ENCODE measurements around the gene GFRA4.
A peak's percentile ranks its signal among the peaks of the same experiment; 100 is the strongest.

Gene GFRA4, protein sequence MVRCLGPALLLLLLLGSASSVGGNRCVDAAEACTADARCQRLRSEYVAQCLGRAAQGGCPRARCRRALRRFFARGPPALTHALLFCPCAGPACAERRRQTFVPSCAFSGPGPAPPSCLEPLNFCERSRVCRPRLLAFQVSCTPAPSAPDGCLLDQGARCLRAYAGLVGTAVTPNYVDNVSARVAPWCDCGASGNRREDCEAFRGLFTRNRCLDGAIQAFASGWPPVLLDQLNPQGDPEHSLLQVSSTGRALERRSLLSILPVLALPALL

GRCh38 chr20:3663031-3663701, at the start of gene GFRA4:
Gene GFRA4, minus strand, starts transcription at chr20:3663399. Its CDS starts 0 bp downstream, at chr20:3663399.
- DNase-seq (ENCODE audit: low spot score), result no peak

DNA sequence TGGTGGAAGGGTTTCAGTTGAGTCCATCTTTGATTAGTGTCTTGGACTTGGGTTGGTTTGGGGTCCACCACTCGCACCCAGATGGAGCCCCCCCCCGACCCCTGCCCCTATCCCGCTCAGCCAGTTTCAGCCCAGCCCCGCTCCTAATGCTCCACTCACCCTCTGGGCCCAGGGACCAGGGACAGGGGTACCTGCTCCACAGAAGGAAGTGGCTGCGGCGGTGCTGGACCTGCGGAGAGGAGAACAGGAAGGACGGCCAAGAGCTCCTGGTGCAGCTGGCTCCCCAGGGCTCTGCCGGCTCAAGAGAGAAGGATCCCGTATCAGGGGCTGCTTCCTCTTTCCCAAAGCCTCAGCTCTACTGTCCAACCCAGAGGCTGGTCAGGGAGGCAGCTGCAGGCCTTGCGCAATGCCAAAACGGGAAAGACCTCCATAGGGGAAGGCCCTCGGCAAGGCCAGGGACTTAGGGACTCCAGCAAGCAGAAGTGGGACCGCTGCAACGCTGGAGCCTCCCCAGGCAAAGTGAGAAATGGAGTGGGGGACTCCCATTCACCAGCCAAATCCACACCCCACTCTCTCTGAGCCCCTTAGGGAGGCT, 49.2 kb upstream of the GFRA4 start, which contains the start of gene SIGLEC1:
Gene SIGLEC1 (minus strand): TSS at position 322 of the 595 bp plus-strand sequence. CDS start 5,472 bp downstream, outside the sequence.
- DNase-seq (ENCODE audit: low spot score), result peak; percentile 47

DNA sequence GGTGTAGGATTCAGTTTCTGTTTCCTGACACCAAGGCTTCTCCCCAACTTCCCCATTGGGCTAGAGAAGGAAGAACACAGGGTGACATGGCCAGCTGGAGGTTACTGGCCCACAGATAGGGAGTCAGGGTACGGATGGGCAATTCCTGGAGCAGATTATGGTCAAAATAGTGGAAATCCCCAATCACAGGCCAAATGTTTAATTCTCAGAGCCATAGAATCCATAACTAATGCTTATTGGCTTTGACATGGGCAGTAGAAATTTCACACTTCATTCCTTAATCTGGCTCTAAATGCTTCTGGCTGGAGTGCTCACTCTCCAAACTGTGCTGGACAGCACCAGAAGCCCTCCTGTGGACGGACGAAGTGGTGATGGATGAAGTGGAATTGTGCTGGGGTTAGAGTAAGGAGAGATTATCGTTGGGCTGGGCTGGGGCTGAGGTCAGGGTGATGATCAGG, 48.3 kb upstream of the GFRA4 start:
- no peak for DNase-seq (ENCODE audit: low spot score)

GRCh38 chr20:3710703-3711483, 47.7 kb upstream of the GFRA4 start:
- peak; percentile 60 for DNase-seq (ENCODE audit: low spot score)

GRCh38 chr20:3710011-3710466, 46.8 kb upstream of the GFRA4 start:
- DNase-seq (ENCODE audit: low spot score), result no peak

DNA sequence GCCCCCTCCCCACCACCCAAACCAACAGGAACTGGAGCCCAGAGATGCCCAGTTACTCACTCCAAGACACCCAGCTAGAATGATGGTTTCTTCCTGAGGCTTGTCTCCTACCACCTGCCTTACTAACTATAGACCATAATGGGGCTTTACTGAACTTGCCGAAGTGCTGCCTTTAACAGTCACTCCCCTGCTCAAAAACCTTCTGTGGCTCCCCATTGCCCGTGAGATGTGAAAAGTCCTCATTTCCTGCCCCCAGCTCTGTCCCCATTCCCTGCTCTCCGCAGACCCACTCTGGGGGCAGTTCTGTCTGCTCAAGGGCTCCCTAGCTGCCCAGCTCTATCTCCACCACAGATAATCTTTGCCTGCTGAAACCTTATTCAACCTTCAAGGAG, 44.3 kb upstream of the GFRA4 start:
- DNase-seq (ENCODE audit: low spot score), result no peak

DNA sequence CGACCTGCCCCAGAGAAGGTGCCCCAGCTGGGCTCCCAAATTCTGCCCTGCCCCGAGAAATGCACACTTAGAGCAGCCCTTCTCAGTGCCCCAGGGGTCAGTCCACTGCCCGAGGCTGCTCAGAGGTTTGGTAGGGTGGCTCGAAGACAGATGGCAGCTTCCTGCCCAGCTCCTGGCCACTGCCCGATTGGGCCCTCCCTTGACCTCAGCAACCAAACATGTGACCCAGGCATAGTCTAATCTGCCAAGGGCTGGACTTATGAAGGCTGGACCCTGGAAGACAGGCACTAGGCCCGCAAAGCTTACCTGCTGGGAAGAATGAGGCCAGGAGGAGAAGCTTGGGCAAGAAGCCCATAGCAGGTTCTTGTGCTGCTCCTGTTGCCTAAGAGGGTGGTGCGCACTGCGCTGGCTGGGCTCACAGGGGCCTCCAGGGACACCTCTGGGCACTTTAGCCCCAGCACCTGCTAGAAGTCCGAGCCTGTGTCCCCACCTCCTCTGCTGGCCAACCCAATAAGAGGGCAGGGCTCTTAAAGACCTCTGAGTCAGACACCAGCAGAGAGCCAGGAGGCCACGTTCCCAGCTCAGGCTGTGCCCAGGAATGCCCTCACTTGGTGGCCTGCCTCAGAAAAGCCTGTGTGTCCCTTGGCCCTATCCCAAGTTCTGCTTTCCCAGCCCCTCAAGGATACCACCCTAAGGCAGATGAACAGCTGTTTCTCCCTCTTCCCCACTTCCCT, 43.7 kb upstream of the GFRA4 start:
- no peak for DNase-seq (ENCODE audit: low spot score)

- DNase-seq (ENCODE audit: low spot score), result no peak
These were observed 43.0 kb upstream of the GFRA4 start for GRCh38 chr20:3705970-3706739.

DNA sequence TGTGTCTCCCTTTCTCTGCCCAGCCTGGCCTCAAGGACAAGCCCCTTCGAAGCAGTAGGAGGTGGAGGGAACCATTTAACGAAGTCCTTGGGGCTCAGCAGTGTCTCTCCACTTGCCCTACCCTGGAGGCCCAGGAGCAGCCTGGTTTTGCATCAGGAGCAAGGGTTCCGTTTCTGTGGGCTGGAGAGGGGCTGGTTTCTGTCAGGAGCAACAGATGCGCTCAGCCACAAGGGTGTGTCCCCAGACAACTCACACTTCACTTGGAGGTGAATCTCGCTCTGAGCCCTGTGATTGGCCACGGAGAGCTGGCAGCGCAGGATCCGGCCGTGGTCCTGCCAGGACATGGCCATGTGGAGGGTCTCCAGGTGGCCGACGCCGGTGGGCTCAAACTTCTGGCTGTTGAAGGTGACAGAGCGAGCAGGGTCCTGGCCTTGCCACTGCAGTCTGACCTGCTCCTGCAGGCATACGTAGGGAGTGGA, 42.3 kb upstream of the GFRA4 start:
- no peak for DNase-seq (ENCODE audit: low spot score)

GRCh38 chr20:3704087-3704486, 40.9 kb upstream of the GFRA4 start:
- no peak for DNase-seq (ENCODE audit: low spot score)

DNA sequence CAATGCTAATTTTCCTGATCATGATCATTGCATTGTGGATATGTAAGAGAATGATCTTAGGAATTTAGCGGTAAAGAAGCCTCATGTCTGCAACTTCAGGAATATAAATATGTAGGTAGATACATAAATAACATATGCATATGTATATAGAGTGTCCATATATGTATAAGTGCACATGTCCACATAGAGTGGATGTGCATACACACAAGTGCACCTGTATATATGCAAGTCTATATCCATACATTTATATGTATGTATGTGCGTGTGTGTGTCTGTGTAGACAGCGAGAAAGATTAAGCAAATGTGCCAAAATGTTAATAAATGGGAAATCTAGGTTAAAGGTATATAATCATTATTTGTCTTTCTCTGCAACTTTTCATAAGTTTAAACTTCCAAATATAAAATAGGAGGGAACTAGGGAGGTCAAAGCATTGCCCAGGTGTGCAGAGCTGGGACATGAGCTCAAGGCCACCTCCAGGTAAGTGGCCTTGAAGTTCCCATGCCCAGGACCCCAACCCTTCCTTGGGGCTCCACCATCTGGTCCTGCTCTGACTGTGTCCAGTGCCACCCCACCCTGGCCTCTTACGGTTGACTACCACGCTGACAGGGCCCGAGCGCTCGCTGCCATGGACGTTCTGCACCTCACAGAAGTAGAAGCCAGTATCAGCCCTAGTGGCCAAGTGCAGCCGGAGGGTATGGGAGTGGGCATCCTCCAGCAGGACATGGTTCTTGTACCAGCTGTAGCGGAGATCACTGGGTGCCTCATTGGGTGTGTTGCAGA, 39.6 kb upstream of the GFRA4 start:
- no peak for DNase-seq (ENCODE audit: low spot score)

GRCh38 chr20:3701061-3701998, 38.1 kb upstream of the GFRA4 start:
- DNase-seq (ENCODE audit: low spot score), result no peak

DNA sequence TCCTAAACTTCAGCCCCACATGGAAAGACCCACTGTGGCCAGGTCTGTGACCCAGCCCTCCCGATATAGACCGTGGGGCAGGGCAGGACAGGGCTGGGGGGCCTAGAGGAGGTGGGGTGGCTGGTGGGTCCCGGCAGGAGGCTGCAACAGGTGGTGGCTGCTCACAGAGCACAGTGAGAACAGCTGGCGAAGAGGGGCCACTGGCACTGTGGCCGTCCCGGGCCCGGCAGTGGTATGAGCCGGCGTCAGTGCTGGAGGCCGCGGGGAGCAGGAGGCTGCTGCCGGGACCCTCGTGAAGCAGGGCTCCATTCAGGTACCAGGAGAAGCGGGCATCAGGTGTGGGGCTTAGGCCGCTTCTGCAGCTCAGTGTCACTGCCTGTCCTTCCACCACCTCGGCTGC, 35.8 kb upstream of the GFRA4 start:
- no peak for DNase-seq (ENCODE audit: low spot score)

DNA sequence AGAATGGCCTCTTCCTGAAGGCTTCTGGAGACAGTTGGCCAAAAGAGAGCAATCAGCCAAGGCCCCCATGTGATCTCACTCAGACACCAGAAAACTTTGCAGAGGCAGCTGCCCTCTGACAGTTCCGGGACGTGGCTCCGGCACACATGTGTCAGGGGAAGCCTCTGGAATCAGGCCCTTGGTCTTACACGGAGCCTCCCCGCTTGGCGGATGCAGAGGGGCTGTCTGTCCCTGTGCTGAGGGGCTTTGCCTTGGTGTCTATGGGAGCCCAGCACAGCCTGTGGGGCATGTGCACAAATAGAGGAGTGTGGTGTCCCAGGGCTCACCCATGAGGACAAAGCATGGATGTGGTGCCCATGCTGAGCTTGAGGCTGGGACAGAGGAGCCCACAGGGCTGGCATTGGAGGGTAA, 35.4 kb upstream of the GFRA4 start:
- DNase-seq (ENCODE audit: low spot score), result no peak

DNA sequence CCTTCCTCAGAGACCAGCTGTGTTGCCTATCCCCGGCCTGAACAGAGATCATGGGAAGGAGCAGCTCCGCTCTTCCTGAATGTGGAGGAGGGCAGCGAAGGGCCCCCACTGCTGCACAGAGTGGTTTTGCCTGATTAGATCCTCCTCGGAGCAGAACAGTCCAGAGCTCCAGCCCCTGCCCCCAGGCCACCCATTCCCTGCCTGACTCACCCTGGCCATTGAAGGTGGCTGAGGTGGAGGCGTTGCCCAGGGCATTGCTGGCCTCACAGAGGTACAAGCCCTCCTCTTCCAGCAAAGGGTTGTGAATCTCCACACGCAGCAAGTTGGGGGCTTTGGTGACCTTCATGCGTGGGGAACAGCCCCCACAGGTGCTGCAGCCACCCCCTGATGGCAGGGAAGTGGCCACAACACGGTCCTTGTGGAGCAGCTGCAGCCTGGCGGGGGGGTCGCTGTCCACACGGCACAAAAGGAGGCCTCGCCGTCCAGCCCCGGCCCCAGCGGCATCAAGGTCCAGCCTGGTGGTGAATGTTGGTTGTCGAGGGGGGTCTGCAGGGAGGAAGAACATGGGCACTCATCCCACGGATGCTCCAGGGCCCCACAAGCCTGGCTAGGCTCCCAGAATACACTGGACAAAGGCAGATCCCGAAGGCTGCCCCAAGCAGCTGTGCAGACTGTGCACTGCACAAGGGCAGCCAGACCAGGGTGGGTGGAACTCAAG, 34.5 kb upstream of the GFRA4 start:
- no peak for DNase-seq (ENCODE audit: low spot score)

DNA sequence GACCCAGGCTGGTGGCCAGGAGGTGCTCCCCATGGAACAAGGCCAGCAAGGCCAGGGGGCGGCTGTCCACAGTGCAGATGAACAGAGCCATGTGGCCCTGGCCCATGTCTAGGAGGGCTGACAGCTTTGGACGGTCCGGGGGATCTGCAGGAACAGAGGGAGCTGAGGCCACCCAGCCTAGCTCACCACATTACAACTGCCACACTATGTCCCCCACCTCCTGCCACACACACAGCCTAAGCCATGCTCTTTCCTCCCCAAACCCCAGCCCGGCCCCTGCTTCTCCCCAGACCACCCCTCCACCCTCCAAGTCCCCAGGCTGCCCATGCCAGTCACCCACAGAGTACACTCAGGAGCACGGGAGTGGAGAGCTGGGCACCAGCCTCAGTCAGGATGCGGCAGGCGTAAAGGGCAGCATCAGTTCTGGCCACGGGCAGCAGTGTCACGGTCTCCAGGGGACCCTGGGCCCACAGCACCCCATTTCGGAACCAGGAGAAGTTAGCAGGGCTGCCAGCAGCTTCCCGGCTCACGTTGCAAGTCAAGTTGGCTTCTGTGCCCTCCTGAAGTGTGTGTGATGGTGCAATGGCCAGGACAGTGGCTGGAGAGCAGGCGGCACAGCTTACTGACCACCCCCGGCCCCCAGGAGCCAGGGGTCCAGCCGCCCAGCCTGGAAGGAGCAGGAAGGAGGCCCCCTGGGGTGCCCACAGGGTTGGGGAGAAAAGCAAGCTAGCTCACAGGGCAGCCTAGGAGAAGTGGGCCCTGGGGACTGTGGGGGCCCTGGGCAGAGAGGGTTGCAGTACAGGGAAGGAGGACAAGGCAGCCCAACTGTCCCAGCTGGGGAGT, 33.8 kb upstream of the GFRA4 start:
- no peak for DNase-seq (ENCODE audit: low spot score)

DNA sequence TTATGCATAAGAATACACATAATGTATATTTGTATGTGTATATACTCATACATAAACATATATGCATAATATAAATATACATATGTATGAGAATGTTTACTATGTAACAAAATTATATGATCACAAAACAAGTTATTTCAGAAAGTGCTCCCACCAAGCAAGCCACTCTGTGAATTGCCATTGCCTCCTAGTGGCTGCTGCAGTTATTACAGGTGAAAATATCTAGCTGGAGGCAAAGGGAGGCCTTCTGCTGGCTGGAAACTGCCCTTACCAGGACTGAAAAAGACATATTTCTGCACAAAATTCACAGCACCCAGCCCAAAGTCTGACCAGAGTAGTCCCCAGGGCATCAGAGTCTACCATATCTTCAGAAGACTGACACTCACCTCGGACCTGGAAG, 33.0 kb upstream of the GFRA4 start:
- DNase-seq (ENCODE audit: low spot score), result no peak
